Esophagus squamous epithelium (tissue), 4 donors: ENCODE data around the gene ATXN7L2.
"Not testable (repeated sequence)": the region's sequence is repeated elsewhere in the genome, so short reads cannot be mapped to it uniquely, and the experiment has no call there.

Experiments used
- CTCF ChIP-seq, 6 experiments: fragments of 450-650 bp in 4 of 6; fragments of 200-600 bp in 2 of 6; sonication (generic) in 2 of 6; IDR thresholded peaks; one replicate each; pipeline ENCODE4 v1.5.1; 2016 to 2019; ENCODE audit warnings: antibody characterized with exemption in 6 of 6, mild to moderate bottlenecking in 4 of 6, moderate library complexity in 4 of 6
- POLR2A ChIP-seq, 4 donors: fragments of 450-650 bp; IDR thresholded peaks; one replicate each; pipeline ENCODE4 v1.6.1; 2017; ENCODE audit warnings: antibody characterized with exemption in 4 of 4, mild to moderate bottlenecking in 4 of 4, moderate library complexity in 3 of 4

GRCh38 chr1:109445949-109446695 is 37.6 kb upstream of the ATXN7L2 start:
- TF ChIP-seq CTCF, POLR2A (IDR thresholded peaks at IDR 0.05): not testable (repeated sequence)
